WTC11 (cell line): ENCODE results near the gene SSTR5. TPM values are rescaled to one million over a fixed set of nuclear protein-coding genes. Genes with fewer than 3 reads are reported as not detected.
"Not testable (repeated sequence)": the region's sequence is repeated elsewhere in the genome, so short reads cannot be mapped to it uniquely, and the experiment has no call there.

Experiments
- ATAC-seq: fragments of 200-7000 bp; cut with Tn5 transposase; 2 replicates; pipeline ENCODE4 v1.10.0; 2021; ENCODE audit warnings: mild to moderate bottlenecking, moderate library complexity
- CTCF ChIA-PET: fragments of 300-600 bp; sonication (Branson Sonifier 250); formaldehyde crosslinking; loops from one replicate; lab custom pipeline; 2021; ENCODE audit warnings: antibody characterized with exemption; lab: Charles Lee
- POLR2A ChIA-PET: fragments of 350-600 bp; sonication (Branson Sonifier 250); formaldehyde crosslinking; loops from one replicate; lab custom pipeline; 2021; ENCODE audit warnings: antibody characterized with exemption; lab: Charles Lee
- DNase-seq: peaks from one replicate; pipeline ENCODE4 v3.0.0; 2021; ENCODE audit warnings: low spot score
- H3K27ac Mint-ChIP-seq: 2 replicates; pipeline ENCODE4 v1.8.0; 2021; ENCODE audit warnings: mixed read lengths
- H3K27me3 Mint-ChIP-seq: 2 replicates; pipeline ENCODE4 v1.8.0; 2021; ENCODE audit warnings: low read depth, mild to moderate bottlenecking, moderate library complexity, mixed read lengths
- H3K36me3 Mint-ChIP-seq: 2 replicates; pipeline ENCODE4 v1.8.0; 2021; ENCODE audit warnings: mixed read lengths
- H3K4me1 Mint-ChIP-seq: 2 replicates; pipeline ENCODE4 v1.8.0; 2022; ENCODE audit warnings: mixed read lengths
- H3K4me3 Mint-ChIP-seq: 2 replicates; pipeline ENCODE4 v1.8.0; 2021; ENCODE audit warnings: mild to moderate bottlenecking, moderate library complexity, mixed read lengths
- H3K9me3 Mint-ChIP-seq: 2 replicates; pipeline ENCODE4 v1.8.0; 2021; ENCODE audit warnings: mixed read lengths
- CBFB ChIP-seq: sonication (generic); formaldehyde crosslinking; IDR thresholded peaks from 2 replicates; pipeline ENCODE4 v1.8.1; 2022; ENCODE audit warnings: mild to moderate bottlenecking, low read depth, missing genetic modification reagents
- CREM ChIP-seq: sonication (generic); formaldehyde crosslinking; IDR thresholded peaks from 2 replicates; pipeline ENCODE4 v1.8.1; 2022; ENCODE audit warnings: mild to moderate bottlenecking, missing genetic modification reagents, moderate library complexity
- ESRRA ChIP-seq: sonication (generic); formaldehyde crosslinking; IDR thresholded peaks from 2 replicates; pipeline ENCODE4 v1.8.1; 2022; ENCODE audit warnings: mild to moderate bottlenecking, missing genetic modification reagents, borderline replicate concordance
- HMGA2 ChIP-seq: fragments of 250-450 bp; sonication (Bioruptor Pico); IDR thresholded peaks from 2 replicates; pipeline ENCODE4 v1.4.0; 2021; ENCODE audit warnings: mild to moderate bottlenecking, moderate library complexity
- HMGXB4 ChIP-seq: sonication (generic); formaldehyde crosslinking; IDR thresholded peaks from 2 replicates; pipeline ENCODE4 v1.8.1; 2023; ENCODE audit warnings: mild to moderate bottlenecking, moderate library complexity, missing genetic modification reagents
- IRF2 ChIP-seq: sonication (generic); formaldehyde crosslinking; IDR thresholded peaks from 2 replicates; pipeline ENCODE4 v1.8.0; 2022; ENCODE audit warnings: low read depth, missing genetic modification reagents, borderline replicate concordance
- MYBL2 ChIP-seq: sonication (generic); formaldehyde crosslinking; IDR thresholded peaks from 2 replicates; pipeline ENCODE4 v1.8.1; 2023; ENCODE audit warnings: mild to moderate bottlenecking, moderate library complexity, missing genetic modification reagents
- NFE2L1 ChIP-seq: sonication (generic); formaldehyde crosslinking; IDR thresholded peaks from 2 replicates; pipeline ENCODE4 v1.8.1; 2023; ENCODE audit warnings: missing genetic modification reagents
- NR2C2 ChIP-seq: sonication (generic); formaldehyde crosslinking; IDR thresholded peaks from 2 replicates; pipeline ENCODE4 v1.8.0; 2022; ENCODE audit warnings: mild to moderate bottlenecking, missing genetic modification reagents
- NR3C1 ChIP-seq: sonication (generic); formaldehyde crosslinking; conservative IDR thresholded peaks from 2 replicates; pipeline ENCODE4 v1.8.1; 2023; ENCODE audit warnings: low read depth, mild to moderate bottlenecking, missing genetic modification reagents
- PRDM15 ChIP-seq: sonication (generic); formaldehyde crosslinking; IDR thresholded peaks from 2 replicates; pipeline ENCODE4 v1.8.0; 2022; ENCODE audit warnings: missing genetic modification reagents
- TEAD4 ChIP-seq: sonication (generic); formaldehyde crosslinking; IDR thresholded peaks from 2 replicates; pipeline ENCODE4 v1.8.0; 2022; ENCODE audit warnings: mild to moderate bottlenecking, missing genetic modification reagents
- USF1 ChIP-seq: sonication (generic); formaldehyde crosslinking; IDR thresholded peaks from 2 replicates; pipeline ENCODE4 v1.8.0; 2022; ENCODE audit warnings: mild to moderate bottlenecking, missing genetic modification reagents
- USF2 ChIP-seq: sonication (generic); formaldehyde crosslinking; IDR thresholded peaks from 2 replicates; pipeline ENCODE4 v1.8.1; 2023; ENCODE audit warnings: mild to moderate bottlenecking, missing genetic modification reagents, moderate library complexity
- ZMAT4 ChIP-seq: fragments of 250-450 bp; sonication (Bioruptor Pico); IDR thresholded peaks from 2 replicates; pipeline ENCODE4 v1.9.0; 2021; ENCODE audit warnings: mild to moderate bottlenecking
- ZNF317 ChIP-seq: sonication (generic); formaldehyde crosslinking; IDR thresholded peaks from 2 replicates; pipeline ENCODE4 v1.8.1; 2023; ENCODE audit warnings: low read depth, mild to moderate bottlenecking, moderate library complexity, missing genetic modification reagents, borderline replicate concordance
- ZNF416 ChIP-seq: fragments of 250-450 bp; sonication (Bioruptor Pico); IDR thresholded peaks from 2 replicates; pipeline ENCODE4 v1.9.0; 2021; ENCODE audit warnings: mild to moderate bottlenecking, inconsistent platforms
- ZNF425 ChIP-seq: fragments of 250-450 bp; sonication (Bioruptor Pico); conservative IDR thresholded peaks from 2 replicates; pipeline ENCODE4 v1.9.0; 2021; ENCODE audit warnings: mild to moderate bottlenecking
- ZNF671 ChIP-seq: fragments of 250-450 bp; sonication (Bioruptor Pico); IDR thresholded peaks from 2 replicates; pipeline ENCODE4 v1.8.0; 2021; ENCODE audit warnings: mild to moderate bottlenecking
- total RNA-seq: library from RNA; stranded (reverse); gene quantifications from 3 replicates; pipeline ENCODE4 v1.2.3, GENCODE V29; 2021

The SSTR5 gene
- total RNA-seq, 1 experiment from 2014 or later = 0.61 TPM

- no peak for DNase-seq
- TF ChIP-seq USF2 (no peak), TEAD4 (CRISPR knock-in tag) (0 out of 2 replicates have a peak, but pooled peaks have one; percentile 21)
- Mint-ChIP-seq H3K36me3 (peaks cover 3% of the 10 kb centered on the region; the same call in 1 of the 2 replicates), H3K4me1 (no peaks in the 10 kb centered on the region), H3K27ac (no peak overlapping the region), H3K4me3 (no peak overlapping the region), H3K27me3 (no peaks in the 10 kb centered on the region; the same call in 1 of the 2 replicates), H3K9me3 (peaks cover 4% of the 10 kb centered on the region)
- POLR2A ChIA-PET = no interaction called here
- no peak for ATAC-seq
- CTCF ChIA-PET = interaction anchor here (1.6 kb wide), 1 partner anchor 35 kb away, joined by 6 read pairs; no protein-coding TSS in a partner anchor
Measured at GRCh38 chr16:1091992-1092552, 19.5 kb downstream of the SSTR5 start.

GRCh38 chr16:1092685-1093283 is 20.2 kb downstream of the SSTR5 start:
- H3K27ac Mint-ChIP-seq, ATAC-seq, H3K4me1 Mint-ChIP-seq, DNase-seq, H3K9me3 Mint-ChIP-seq, H3K4me3 Mint-ChIP-seq, H3K36me3 Mint-ChIP-seq, H3K27me3 Mint-ChIP-seq, POLR2A ChIA-PET: not testable (repeated sequence)
- CTCF ChIA-PET = interaction anchor here (1.8 to 2.0 kb wide), 2 partner anchors 10 to 35 kb away, joined by 6 to 7 read pairs; no protein-coding TSS in a partner anchor

GRCh38 chr16:1093284-1094123 is 21.0 kb downstream of the SSTR5 start:
- Mint-ChIP-seq H3K27ac (no peak overlapping the region), H3K27me3 (no peaks in the 10 kb centered on the region; the same call in 1 of the 2 replicates), H3K4me3 (no peak overlapping the region), H3K9me3 (peaks cover 4% of the 10 kb centered on the region), H3K36me3 (peaks cover 3% of the 10 kb centered on the region; the same call in 1 of the 2 replicates), H3K4me1 (no peaks in the 10 kb centered on the region)
- POLR2A ChIA-PET = no interaction called here
- ATAC-seq (peak; percentile 51), DNase-seq (peak; percentile 49)
- CTCF ChIA-PET = interaction anchor here (1.8 to 2.0 kb wide), 2 partner anchors 9 to 36 kb away, joined by 6 to 7 read pairs; no protein-coding TSS in a partner anchor
- TF ChIP-seq ESRRA (CRISPR knock-in tag) (no peak), PRDM15 (CRISPR knock-in tag) (no peak), ZNF416 (no peak), HMGA2 (CRISPR knock-in tag) (no peak), ZNF425 (CRISPR knock-in tag) (no peak), IRF2 (CRISPR knock-in tag) (no peak), ZNF317 (CRISPR knock-in tag) (no peak), CBFB (no peak), USF1 (CRISPR knock-in tag) (no peak), NR3C1 (CRISPR knock-in tag) (no peak), ZNF671 (CRISPR knock-in tag) (no peak), NFE2L1 (no peak), CREM (CRISPR knock-in tag) (no peak), HMGXB4 (CRISPR knock-in tag) (no peak), MYBL2 (no peak), ZMAT4 (no peak), NR2C2 (CRISPR knock-in tag) (no peak)
